Uterus (tissue), 4 donors: ENCODE measurements around the gene ZSWIM5. TPM values are rescaled to one million over a fixed set of nuclear protein-coding genes. Genes with fewer than 3 reads are reported as not detected.
"Not testable (repeated sequence)": the region's sequence is repeated elsewhere in the genome, so short reads cannot be mapped to it uniquely, and the experiment has no call there.

Experiments used
- DNase-seq, 2 donors: peaks; one replicate each; pipeline ENCODE4 v3.0.0-alpha.2; 2019 to 2020
- H3K27ac ChIP-seq, 2 donors: fragments of 200-600 bp; sonication (generic); 1 replicate in 1 of 2; 2 replicates in 1 of 2; pipeline ENCODE4 v1.5.1; 2016 to 2018
- H3K27me3 ChIP-seq, 2 donors: fragments of 200-600 bp; sonication (generic); one replicate each; pipeline ENCODE4 v1.5.1; 2018 to 2019; ENCODE audit warnings: control low read depth in 1 of 2
- H3K36me3 ChIP-seq, 2 donors: fragments of 200-600 bp; sonication (generic); one replicate each; pipeline ENCODE4 v1.5.1; 2019; ENCODE audit warnings: control low read depth in 1 of 2
- H3K4me1 ChIP-seq, 2 donors: fragments of 200-600 bp; sonication (generic); one replicate each; pipeline ENCODE4 v1.5.1; 2018 to 2019; ENCODE audit warnings: control low read depth in 1 of 2
- H3K4me3 ChIP-seq, 2 donors: fragments of 200-600 bp; sonication (generic); 1 replicate in 1 of 2; 2 replicates in 1 of 2; pipeline ENCODE4 v1.5.1; 2018 to 2019; ENCODE audit warnings: mild to moderate bottlenecking in 1 of 2
- H3K9me3 ChIP-seq, 2 donors: fragments of 200-600 bp; sonication (generic); one replicate each; pipeline ENCODE4 v1.5.1; 2019; ENCODE audit warnings: control low read depth in 1 of 2
- POLR2A ChIP-seq, 2 donors: fragments of 450-650 bp; IDR thresholded peaks; one replicate each; pipeline ENCODE4 v1.6.1; 2016; ENCODE audit warnings: antibody characterized with exemption in 2 of 2, mild to moderate bottlenecking in 1 of 2, moderate library complexity in 1 of 2
- intact Hi-C: fragments of 100-400 bp; cut with DNase I; formaldehyde crosslinking; loops from one replicate; pipeline ENCODE4 v1.15.1; 2023; ENCODE audit warnings: low total_unique reads
- total RNA-seq, 4 donors: library from RNA; depleted of rRNA in 3 of 4; stranded (reverse); fragments of >200 nt in 3 of 4; gene quantifications; one replicate each; pipeline versions ENCODE4 v1.1.0 to v1.2.4, GENCODE V29; 2014 to 2023
- TF ChIP-seq, protein P1 (sequence below), 4 experiments: fragments of 200-600 bp in 2 of 4; fragments of 450-650 bp in 2 of 4; sonication (generic) in 2 of 4; IDR thresholded peaks; one replicate each; pipeline ENCODE4 v1.5.1; 2016 to 2019; ENCODE audit warnings: antibody characterized with exemption in 4 of 4, mild to moderate bottlenecking in 2 of 4, moderate library complexity in 1 of 4
- donor health status: DM: yes; HTN: yes; CAD: no.

Gene ZSWIM5
- total RNA-seq, 4 donors from 2014 or later, result 1.5 to 6.6 (median 3.6) TPM

DNA sequence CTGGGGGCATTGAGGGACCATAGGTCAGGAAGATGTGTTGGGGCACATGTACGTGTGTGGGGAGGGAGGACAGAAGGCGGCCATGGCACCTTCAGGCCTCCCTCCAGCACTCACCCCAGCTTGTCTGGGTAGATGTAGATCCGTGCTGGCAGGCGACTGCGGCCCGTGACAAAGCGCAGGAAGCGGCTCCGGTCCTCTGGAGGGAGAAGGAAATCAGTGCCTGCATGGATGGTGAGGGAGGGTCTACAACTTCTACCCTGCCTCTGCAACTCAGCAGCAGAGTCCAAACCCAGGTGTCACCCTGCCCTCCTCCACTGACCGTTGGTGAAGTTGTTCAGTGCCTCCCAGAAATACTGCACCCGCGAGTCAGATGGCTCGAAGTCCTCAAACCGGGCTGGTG is 202.7 kb downstream of the ZSWIM5 start:
- intact Hi-C loops, result no loop called here

DNA sequence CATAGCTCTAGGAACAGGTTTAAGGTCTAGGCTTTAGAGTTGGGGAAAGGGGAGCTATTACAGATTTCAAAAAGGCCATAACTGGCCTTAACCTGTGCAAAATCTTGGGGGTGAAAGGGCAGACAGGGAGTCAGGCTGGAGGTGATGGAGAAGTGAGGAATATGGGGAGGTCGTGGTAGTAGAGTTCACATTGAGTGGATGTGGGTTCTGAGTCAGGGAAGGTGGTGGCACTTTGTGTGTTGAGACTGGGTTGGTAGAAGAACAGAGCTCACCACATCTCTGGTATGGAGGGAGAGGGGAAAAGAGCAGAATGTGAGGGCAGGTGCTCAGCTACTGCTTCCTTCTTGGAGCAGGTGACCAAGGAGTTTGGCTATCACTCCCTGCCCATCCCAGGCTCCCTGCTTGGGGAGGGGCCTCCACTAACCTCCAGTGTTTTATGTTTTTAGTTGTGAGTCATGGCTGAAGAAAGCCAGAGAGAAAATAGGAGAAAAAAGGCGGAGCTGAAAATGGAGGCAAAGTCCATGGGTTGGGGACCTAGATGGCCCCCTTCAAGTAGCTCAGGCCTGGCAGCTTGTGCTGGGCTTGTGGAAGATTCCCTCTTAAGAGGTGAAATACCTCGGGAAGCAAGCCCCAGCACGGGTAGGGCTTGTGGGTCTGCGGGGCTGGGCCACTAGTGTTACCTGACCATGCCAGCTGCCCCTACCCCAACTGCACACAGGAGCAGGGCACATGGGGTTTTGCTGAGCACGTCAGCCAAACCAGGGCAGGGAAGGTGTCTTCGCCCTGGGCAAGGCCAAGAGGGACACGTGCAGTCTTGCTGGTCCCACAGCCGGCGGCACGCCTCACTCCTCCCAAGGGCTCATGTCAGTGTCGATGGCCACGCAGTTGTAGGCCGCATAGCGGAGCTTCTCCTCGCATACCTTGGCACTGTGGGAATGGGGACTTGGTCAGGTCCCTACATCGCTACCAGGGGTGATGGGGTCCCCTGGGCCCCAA is 203.5 kb downstream of the ZSWIM5 start:
- Histone ChIP-seq H3K27ac (no peak overlapping the region), H3K9me3 (no peaks in the 10 kb centered on the region), H3K4me3 (no peak overlapping the region), H3K27me3 (no peaks in the 10 kb centered on the region), H3K36me3 (no peaks in the 10 kb centered on the region), H3K4me1 (no peaks in the 10 kb centered on the region)
- no peak for TF ChIP-seq POLR2A (IDR thresholded peaks at IDR 0.05)
- TF ChIP-seq, protein P1, sequence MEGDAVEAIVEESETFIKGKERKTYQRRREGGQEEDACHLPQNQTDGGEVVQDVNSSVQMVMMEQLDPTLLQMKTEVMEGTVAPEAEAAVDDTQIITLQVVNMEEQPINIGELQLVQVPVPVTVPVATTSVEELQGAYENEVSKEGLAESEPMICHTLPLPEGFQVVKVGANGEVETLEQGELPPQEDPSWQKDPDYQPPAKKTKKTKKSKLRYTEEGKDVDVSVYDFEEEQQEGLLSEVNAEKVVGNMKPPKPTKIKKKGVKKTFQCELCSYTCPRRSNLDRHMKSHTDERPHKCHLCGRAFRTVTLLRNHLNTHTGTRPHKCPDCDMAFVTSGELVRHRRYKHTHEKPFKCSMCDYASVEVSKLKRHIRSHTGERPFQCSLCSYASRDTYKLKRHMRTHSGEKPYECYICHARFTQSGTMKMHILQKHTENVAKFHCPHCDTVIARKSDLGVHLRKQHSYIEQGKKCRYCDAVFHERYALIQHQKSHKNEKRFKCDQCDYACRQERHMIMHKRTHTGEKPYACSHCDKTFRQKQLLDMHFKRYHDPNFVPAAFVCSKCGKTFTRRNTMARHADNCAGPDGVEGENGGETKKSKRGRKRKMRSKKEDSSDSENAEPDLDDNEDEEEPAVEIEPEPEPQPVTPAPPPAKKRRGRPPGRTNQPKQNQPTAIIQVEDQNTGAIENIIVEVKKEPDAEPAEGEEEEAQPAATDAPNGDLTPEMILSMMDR (IDR thresholded peaks at IDR 0.05), result no peak
- intact Hi-C loops, result no loop called here
- DNase-seq, result no peak

More for the DNA sequence above, 202.7 kb downstream of the ZSWIM5 start:
- no peaks in the 10 kb centered on the region for H3K36me3 ChIP-seq
- no peaks in the 10 kb centered on the region for H3K27me3 ChIP-seq
- no peak overlapping the region for H3K4me3 ChIP-seq
- no peak for DNase-seq
- H3K4me1 ChIP-seq, result no peaks in the 10 kb centered on the region
- TF ChIP-seq POLR2A (IDR thresholded peaks at IDR 0.05), result no peak
- TF ChIP-seq, protein P1 (IDR thresholded peaks at IDR 0.05), result no peak
- H3K27ac ChIP-seq, result no peak overlapping the region
- H3K9me3 ChIP-seq, result no peaks in the 10 kb centered on the region

DNA sequence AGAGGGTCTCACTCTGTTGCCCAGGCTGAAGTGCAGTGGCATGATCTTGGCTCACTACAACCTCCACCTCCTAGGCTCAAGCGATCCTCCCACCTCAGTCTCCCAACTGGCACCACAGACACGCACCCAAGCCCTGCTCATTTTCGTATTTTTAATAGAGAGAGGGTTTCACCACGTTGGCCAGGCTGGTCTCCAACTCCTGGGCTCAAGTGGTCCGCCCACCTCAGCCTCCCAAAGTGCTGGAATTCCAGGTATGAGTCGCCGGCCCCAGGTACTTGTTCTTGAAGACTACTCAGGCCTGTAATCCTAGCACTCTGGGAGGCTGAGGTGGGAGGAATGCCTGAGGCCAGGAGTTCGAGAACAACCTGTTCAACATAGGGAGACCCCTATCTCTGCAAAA is 204.8 kb downstream of the ZSWIM5 start:
- H3K27me3 ChIP-seq, H3K27ac ChIP-seq, intact Hi-C loops, H3K4me1 ChIP-seq, H3K4me3 ChIP-seq, H3K9me3 ChIP-seq, H3K36me3 ChIP-seq, DNase-seq: not testable (repeated sequence)

DNA sequence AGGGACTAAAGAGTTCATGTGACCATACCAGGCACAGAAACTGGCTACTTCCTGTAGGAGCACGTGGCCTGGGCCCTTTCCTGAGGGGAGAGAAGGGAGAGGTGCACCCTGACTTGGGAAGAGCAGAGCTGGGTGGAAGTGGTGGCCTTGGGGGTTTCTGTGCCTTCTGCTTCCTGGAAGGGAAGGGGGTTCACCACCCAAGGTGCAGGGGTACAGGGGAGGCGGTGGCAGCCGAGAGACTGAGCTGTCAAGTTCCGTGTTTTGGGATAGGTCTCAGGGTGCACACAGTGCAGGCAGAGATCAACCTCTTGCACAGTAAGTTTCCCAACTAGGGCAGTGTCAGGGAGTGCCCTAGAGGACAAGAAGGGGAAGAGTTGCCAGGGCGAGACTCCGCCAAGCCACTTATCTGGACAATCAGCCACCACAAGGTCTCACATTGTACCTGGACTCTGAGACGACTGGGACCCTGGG is 205.4 kb downstream of the ZSWIM5 start:
- intact Hi-C loops, result no loop called here
- TF ChIP-seq, protein P1 (IDR thresholded peaks at IDR 0.05), result no peak
- TF ChIP-seq POLR2A (IDR thresholded peaks at IDR 0.05), result no peak
- H3K27me3 ChIP-seq, result no peaks in the 10 kb centered on the region
- no peak overlapping the region for H3K27ac ChIP-seq
- H3K9me3 ChIP-seq, result no peaks in the 10 kb centered on the region
- H3K4me1 ChIP-seq, result no peaks in the 10 kb centered on the region
- no peak overlapping the region for H3K4me3 ChIP-seq
- H3K36me3 ChIP-seq, result no peaks in the 10 kb centered on the region
- no peak for DNase-seq

DNA sequence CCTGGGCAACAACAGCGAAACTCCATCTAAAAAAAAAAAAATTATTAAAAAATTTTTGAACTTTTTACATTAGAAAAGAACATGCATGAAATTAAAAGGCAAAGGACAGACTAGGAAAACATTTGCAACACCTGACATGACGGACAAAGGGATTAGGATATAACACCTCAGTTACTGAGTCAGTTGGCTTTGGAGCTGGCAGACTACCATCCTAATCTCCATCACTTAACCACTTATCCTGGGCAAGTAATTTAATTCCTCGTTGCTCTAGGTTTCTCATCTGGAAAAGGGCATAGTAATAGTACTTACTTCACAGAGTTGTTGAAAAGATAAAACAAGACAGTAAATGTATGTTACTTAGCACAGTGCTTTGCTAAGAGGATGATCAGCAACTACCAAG is 207.2 kb downstream of the ZSWIM5 start:
- H3K27ac ChIP-seq, result no peak overlapping the region
- DNase-seq, result no peak
- H3K4me3 ChIP-seq, result no peak overlapping the region
- TF ChIP-seq POLR2A (IDR thresholded peaks at IDR 0.05), result no peak
- TF ChIP-seq, protein P1 (IDR thresholded peaks at IDR 0.05), result no peak
- no peaks in the 10 kb centered on the region for H3K4me1 ChIP-seq
- intact Hi-C loops, result no loop called here
- no peaks in the 10 kb centered on the region for H3K36me3 ChIP-seq
- no peaks in the 10 kb centered on the region for H3K9me3 ChIP-seq
- no peaks in the 10 kb centered on the region for H3K27me3 ChIP-seq
